Cardiac fibroblast (primary cell): ENCODE measurements around the gene ARPC5L.

Experiments used
- DNase-seq, 2 donors: peaks; one replicate each; pipeline versions ENCODE4 v3.0.0 to v3.0.0-alpha.2; 2010; ENCODE audit warnings: low read depth in 2 of 2
- H3K4me3 ChIP-seq, 2 donors: replicated peaks in 1 of 2; 1 replicate in 1 of 2; 2 replicates in 1 of 2; pipeline ENCODE4 v1.5.1; 2011; ENCODE audit warnings: low read depth in 2 of 2, low read length in 2 of 2, mild to moderate bottlenecking in 2 of 2, moderate library complexity in 1 of 2
- TF ChIP-seq, protein P1 (sequence below): IDR thresholded peaks from one replicate; pipeline ENCODE4 v1.5.1; 2011; ENCODE audit warnings: low read depth, mild to moderate bottlenecking, low read length, inconsistent platforms

ARPC5L gene

GRCh38 chr9:124853605-124854143 lies 8.3 kb upstream of the ARPC5L start:
- DNase-seq: no peak
- TF ChIP-seq, protein P1, sequence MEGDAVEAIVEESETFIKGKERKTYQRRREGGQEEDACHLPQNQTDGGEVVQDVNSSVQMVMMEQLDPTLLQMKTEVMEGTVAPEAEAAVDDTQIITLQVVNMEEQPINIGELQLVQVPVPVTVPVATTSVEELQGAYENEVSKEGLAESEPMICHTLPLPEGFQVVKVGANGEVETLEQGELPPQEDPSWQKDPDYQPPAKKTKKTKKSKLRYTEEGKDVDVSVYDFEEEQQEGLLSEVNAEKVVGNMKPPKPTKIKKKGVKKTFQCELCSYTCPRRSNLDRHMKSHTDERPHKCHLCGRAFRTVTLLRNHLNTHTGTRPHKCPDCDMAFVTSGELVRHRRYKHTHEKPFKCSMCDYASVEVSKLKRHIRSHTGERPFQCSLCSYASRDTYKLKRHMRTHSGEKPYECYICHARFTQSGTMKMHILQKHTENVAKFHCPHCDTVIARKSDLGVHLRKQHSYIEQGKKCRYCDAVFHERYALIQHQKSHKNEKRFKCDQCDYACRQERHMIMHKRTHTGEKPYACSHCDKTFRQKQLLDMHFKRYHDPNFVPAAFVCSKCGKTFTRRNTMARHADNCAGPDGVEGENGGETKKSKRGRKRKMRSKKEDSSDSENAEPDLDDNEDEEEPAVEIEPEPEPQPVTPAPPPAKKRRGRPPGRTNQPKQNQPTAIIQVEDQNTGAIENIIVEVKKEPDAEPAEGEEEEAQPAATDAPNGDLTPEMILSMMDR: no peak
- H3K4me3 ChIP-seq: peak overlapping the region; percentile 41 to 61

GRCh38 chr9:124854161-124854560 lies 7.8 kb upstream of the ARPC5L start:
- TF ChIP-seq, protein P1: no peak
- no peak for DNase-seq
- no peak overlapping the region for H3K4me3 ChIP-seq

DNA sequence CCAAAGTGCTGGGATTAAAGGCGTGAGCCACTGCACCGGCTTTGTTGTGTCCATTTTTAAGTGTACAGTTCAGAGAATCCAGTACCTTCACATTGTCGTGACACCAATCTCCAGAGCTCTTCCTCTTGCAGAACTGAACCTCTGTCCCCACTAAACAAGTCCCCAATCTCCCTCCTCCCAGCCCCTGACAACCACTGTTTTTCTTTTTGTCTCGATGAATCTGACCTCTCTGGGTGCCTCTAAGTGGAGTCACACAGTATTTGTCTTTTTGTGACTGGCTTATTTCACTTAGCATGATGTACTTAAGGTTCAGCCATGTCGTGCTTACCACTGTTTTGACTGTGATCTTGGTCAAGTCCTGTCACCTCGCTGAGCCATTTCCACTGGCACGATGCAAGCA lies 7.1 kb upstream of the ARPC5L start:
- H3K4me3 ChIP-seq: no peak overlapping the region
- TF ChIP-seq, protein P1: no peak
- no peak for DNase-seq

DNA sequence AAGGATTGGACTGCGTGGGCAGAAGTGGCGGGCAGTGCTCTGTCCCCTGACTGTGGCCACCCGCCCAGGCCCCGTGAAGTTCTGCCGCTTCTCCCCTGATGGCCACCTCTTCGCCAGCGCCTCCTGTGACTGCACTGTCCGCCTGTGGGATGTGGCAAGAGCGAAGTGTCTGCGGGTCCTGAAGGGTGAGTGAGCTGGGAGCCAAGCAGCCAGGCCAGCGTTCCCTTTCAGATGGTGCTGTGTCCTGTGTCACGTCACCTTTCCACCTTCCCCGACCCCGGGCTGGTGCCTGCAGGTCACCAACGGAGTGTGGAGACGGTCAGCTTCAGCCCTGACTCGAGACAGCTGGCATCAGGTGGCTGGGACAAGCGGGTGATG lies 6.4 kb upstream of the ARPC5L start:
- DNase-seq: no peak
- no peak overlapping the region for H3K4me3 ChIP-seq
- TF ChIP-seq, protein P1: no peak

DNA sequence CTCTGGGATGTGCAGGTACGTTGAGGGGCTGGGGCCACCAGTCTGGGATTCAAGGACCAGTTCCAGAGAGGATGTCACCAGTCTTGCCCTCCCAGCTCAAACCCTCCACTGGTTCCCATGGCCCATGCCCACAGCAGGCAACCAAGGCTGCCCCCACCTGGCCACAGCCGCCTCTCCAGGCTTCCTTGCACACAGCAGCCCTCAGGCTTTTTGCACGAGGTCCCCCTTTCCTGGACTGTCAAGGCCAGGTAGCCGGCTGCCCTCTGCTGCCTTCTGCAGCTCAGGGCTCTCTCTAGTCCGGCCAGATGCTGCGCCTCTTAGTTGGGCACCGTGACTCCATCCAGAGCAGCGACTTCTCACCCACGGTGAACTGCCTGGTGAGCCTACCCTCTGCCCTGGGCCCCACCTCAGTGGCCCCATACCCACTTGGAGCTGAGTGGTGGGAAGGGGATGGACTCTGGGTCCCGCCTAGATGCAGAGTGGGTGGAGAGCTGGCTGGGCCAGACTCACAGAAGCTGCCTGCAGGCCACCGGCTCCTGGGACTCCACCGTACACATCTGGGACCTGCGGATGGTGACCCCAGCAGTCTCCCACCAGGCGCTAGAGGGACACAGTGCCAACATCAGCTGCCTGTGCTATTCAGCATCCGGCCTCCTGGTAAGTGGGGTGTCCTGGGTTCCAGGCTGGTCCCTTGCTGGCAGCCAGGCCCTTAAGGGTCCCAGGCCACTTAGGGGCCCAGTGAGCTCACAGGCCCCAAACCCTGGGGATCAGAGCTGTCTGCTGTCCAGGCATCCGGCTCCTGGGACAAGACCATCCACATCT lies 5.8 kb upstream of the ARPC5L start:
- no peak for DNase-seq
- TF ChIP-seq, protein P1: peak; percentile 59
- no peak overlapping the region for H3K4me3 ChIP-seq

GRCh38 chr9:124857533-124858162 lies 4.3 kb upstream of the ARPC5L start:
- TF ChIP-seq, protein P1: no peak
- H3K4me3 ChIP-seq: no peak overlapping the region
- DNase-seq: no peak
